Panc1 (cell line): ENCODE results near the gene KRTAP10-10.
"Not testable (repeated sequence)": the region's sequence is repeated elsewhere in the genome, so short reads cannot be mapped to it uniquely, and the experiment has no call there.

Source experiments
- SIN3A ChIP-seq: IDR thresholded peaks from 2 replicates; pipeline ENCODE4 v1.6.1; 2012; ENCODE audit warnings: low read depth, mild to moderate bottlenecking, low read length, moderate library complexity, borderline replicate concordance; ENCODE audit not compliant: insufficient read depth
- TF ChIP-seq, protein P1 (sequence below): fragments of 450-650 bp; IDR thresholded peaks from 2 replicates; pipeline ENCODE4 v1.5.1; 2017; ENCODE audit warnings: mild to moderate bottlenecking

DNA sequence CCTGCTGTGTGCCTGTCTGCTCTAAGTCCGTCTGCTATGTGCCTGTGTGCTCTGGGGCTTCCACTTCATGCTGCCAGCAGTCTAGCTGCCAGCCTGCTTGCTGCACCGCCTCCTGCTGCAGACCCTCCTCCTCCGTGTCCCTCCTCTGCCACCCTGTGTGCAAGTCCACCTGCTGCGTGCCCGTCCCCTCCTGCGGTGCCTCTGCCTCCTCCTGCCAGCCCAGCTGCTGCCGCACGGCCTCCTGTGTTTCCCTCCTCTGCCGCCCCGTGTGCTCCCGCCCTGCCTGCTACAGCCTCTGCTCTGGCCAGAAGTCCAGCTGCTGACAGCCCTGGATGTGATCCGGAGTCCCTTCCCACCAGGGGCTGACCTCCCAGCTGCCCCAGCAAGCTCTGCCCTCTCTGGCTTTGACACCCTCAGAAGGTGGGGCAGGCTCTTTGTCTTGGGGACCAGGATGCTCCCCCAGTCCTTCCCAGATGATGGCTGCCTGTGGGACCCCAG is 744 bp downstream of the KRTAP10-10 start:
- TF ChIP-seq, protein P1, sequence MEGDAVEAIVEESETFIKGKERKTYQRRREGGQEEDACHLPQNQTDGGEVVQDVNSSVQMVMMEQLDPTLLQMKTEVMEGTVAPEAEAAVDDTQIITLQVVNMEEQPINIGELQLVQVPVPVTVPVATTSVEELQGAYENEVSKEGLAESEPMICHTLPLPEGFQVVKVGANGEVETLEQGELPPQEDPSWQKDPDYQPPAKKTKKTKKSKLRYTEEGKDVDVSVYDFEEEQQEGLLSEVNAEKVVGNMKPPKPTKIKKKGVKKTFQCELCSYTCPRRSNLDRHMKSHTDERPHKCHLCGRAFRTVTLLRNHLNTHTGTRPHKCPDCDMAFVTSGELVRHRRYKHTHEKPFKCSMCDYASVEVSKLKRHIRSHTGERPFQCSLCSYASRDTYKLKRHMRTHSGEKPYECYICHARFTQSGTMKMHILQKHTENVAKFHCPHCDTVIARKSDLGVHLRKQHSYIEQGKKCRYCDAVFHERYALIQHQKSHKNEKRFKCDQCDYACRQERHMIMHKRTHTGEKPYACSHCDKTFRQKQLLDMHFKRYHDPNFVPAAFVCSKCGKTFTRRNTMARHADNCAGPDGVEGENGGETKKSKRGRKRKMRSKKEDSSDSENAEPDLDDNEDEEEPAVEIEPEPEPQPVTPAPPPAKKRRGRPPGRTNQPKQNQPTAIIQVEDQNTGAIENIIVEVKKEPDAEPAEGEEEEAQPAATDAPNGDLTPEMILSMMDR, result not testable (repeated sequence)
- TF ChIP-seq SIN3A, result not testable (repeated sequence)
